Neural cell (in vitro differentiated cells): ENCODE measurements around the gene SPATA6L. TPM values are rescaled to one million over a fixed set of nuclear protein-coding genes. Genes with fewer than 3 reads are reported as not detected.

Experiments
- H2AFZ ChIP-seq: fragments of 200-600, 300-800 bp; sonication (generic), shearing (Covaris generic); 2 replicates; pipeline ENCODE4 v1.6.0; 2014; ENCODE audit warnings: low read depth, mild to moderate bottlenecking, antibody characterized with exemption, low read length, moderate library complexity
- H3F3A ChIP-seq: fragments of 200-600 bp; shearing (Covaris generic); 2 replicates; pipeline ENCODE4 v1.6.1; 2016; ENCODE audit warnings: mild to moderate bottlenecking, moderate library complexity, mixed read lengths, antibody characterized with exemption, low read length; ENCODE audit not compliant: insufficient read depth, poor library complexity, severe bottlenecking
- H3K27ac ChIP-seq: fragments of 200-600, 300-800 bp; sonication (generic), shearing (Covaris generic); 2 replicates; pipeline ENCODE4 v1.5.1; 2014; ENCODE audit warnings: mild to moderate bottlenecking, low read length, moderate library complexity
- H3K27me3 ChIP-seq: fragments of 300-800, 200-600 bp; sonication (generic), shearing (Covaris generic); 2 replicates; pipeline ENCODE4 v1.6.0; 2014; ENCODE audit warnings: mild to moderate bottlenecking, low read depth, low read length, moderate library complexity; ENCODE audit not compliant: insufficient read depth
- H3K36me3 ChIP-seq: fragments of 300-800, 200-600 bp; sonication (generic), shearing (Covaris generic); 2 replicates; pipeline ENCODE4 v1.5.1; 2014; ENCODE audit warnings: mild to moderate bottlenecking, antibody characterized with exemption, low read length, moderate library complexity; ENCODE audit not compliant: insufficient read depth
- H3K4me2 ChIP-seq: fragments of 300-800, 200-600 bp; sonication (generic), shearing (Covaris generic); 2 replicates; pipeline ENCODE4 v1.6.0; 2014; ENCODE audit warnings: mild to moderate bottlenecking, low read length
- H3K4me3 ChIP-seq: fragments of 300-800, 200-600 bp; sonication (generic), shearing (Covaris generic); 2 replicates; pipeline ENCODE4 v1.5.1; 2014; ENCODE audit warnings: mild to moderate bottlenecking, low read length, moderate library complexity
- H3K79me2 ChIP-seq: fragments of 200-600 bp; shearing (Covaris generic); replicated peaks from 2 replicates; pipeline ENCODE4 v1.6.0; 2014; ENCODE audit warnings: mild to moderate bottlenecking, low read length, moderate library complexity; ENCODE audit not compliant: insufficient read depth
- H3K9ac ChIP-seq: fragments of 300-800, 200-600 bp; sonication (generic), shearing (Covaris generic); 2 replicates; pipeline ENCODE4 v1.6.1; 2016; ENCODE audit warnings: mild to moderate bottlenecking, low read length, mixed read lengths
- H3K9me2 ChIP-seq: fragments of 200-600 bp; shearing (Covaris generic); 2 replicates; pipeline ENCODE4 v1.6.1; 2016; ENCODE audit warnings: mild to moderate bottlenecking, low read length, mixed read lengths; ENCODE audit not compliant: insufficient read depth
- H3K9me3 ChIP-seq: fragments of 200-600, 300-800 bp; sonication (generic), shearing (Covaris generic); 2 replicates; pipeline ENCODE4 v1.6.1; 2016; ENCODE audit warnings: mild to moderate bottlenecking, mixed run types, low read length, moderate library complexity, mixed read lengths
- H4K20me1 ChIP-seq: fragments of 200-600 bp; shearing (Covaris generic); 2 replicates; pipeline ENCODE4 v1.6.1; 2016; ENCODE audit warnings: mild to moderate bottlenecking, mixed run types; ENCODE audit not compliant: insufficient read depth
- EP300 ChIP-seq: fragments of 450-650 bp; conservative IDR thresholded peaks from 2 replicates; pipeline ENCODE4 v1.6.1; 2014; ENCODE audit warnings: antibody characterized with exemption, mild to moderate bottlenecking, moderate library complexity; ENCODE audit not compliant: poor library complexity, severe bottlenecking
- EZH2 ChIP-seq: fragments of 200-600, 300-800 bp; shearing (Covaris generic), sonication (generic); IDR thresholded peaks from 2 replicates; pipeline ENCODE4 v1.6.1; 2014; ENCODE audit warnings: antibody characterized with exemption, low read length, borderline replicate concordance, mild to moderate bottlenecking; ENCODE audit not compliant: insufficient read depth, poor library complexity, severe bottlenecking
- MXI1 ChIP-seq: fragments of 450-650 bp; conservative IDR thresholded peaks from 2 replicates; pipeline ENCODE4 v1.6.1; 2014; ENCODE audit warnings: antibody characterized with exemption, mild to moderate bottlenecking; ENCODE audit not compliant: poor library complexity, severe bottlenecking
- POLR2AphosphoS5 ChIP-seq: IDR thresholded peaks from 2 replicates; pipeline ENCODE4 v1.6.1; 2012
- RAD21 ChIP-seq: fragments of 450-650 bp; conservative IDR thresholded peaks from 2 replicates; pipeline ENCODE4 v1.6.1; 2014; ENCODE audit warnings: antibody characterized with exemption, mild to moderate bottlenecking, moderate library complexity
- SMC3 ChIP-seq: fragments of 450-650 bp; conservative IDR thresholded peaks from 2 replicates; pipeline ENCODE4 v1.6.1; 2014; ENCODE audit warnings: antibody characterized with exemption, mild to moderate bottlenecking, moderate library complexity; ENCODE audit not compliant: poor library complexity
- TAF1 ChIP-seq: IDR thresholded peaks from 2 replicates; pipeline ENCODE4 v1.6.1; 2012; ENCODE audit warnings: low read depth
- polyA plus RNA-seq: library from polyadenylated mRNA; depleted of rRNA; stranded (reverse); fragments of >200 nt; gene quantifications from 2 replicates; pipeline ENCODE4 v1.2.3, GENCODE V29; 2014
- TF ChIP-seq, protein P1 (sequence below): IDR thresholded peaks from 2 replicates; pipeline ENCODE4 v1.6.1; 2012; ENCODE audit warnings: borderline replicate concordance
- TF ChIP-seq, protein P2 (sequence below): fragments of 450-650 bp; IDR thresholded peaks from 2 replicates; pipeline ENCODE4 v1.5.1; 2014; ENCODE audit warnings: antibody characterized with exemption, mild to moderate bottlenecking, moderate library complexity; ENCODE audit not compliant: poor library complexity, severe bottlenecking

The SPATA6L gene
- polyA plus RNA-seq, 1 donor from 2014 or later = 0.89 TPM

DNA sequence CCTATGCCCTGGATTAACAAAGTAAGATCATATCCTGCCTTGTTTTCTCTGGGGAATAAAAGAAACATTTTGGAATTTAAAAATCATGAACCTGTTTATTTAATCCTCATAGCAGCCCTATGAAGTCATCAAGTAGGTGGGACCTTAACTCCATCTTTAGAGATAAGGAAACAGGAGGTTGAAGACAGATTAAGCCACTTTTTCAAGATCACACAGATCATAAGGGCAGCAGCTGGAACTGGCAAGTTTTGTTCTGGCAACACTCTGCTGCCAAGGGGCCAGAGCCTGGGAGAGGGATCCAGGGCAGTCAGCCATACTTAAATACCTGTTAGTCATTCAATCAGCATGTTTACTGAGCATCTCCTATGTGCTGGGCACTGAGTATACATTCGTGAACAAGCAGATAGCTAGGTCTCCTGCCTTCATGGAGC, 112.3 kb downstream of the SPATA6L start:
- H3K9me3 ChIP-seq = no peaks in the 10 kb centered on the region
- no peak overlapping the region for H3K4me3 ChIP-seq
- H3K27ac ChIP-seq = no peak overlapping the region
- H4K20me1 ChIP-seq = no peaks in the 10 kb centered on the region
- no peaks in the 10 kb centered on the region for H3K79me2 ChIP-seq
- H3K9me2 ChIP-seq = no peaks in the 10 kb centered on the region
- no peak overlapping the region for H3K9ac ChIP-seq
- no peaks in the 10 kb centered on the region for H3K36me3 ChIP-seq
- H3K4me2 ChIP-seq = no peak overlapping the region
- TF ChIP-seq SMC3 (no peak), RAD21 (no peak), POLR2AphosphoS5 (no peak), EZH2 (no peak), TAF1 (no peak), EP300 (no peak), MXI1 (no peak)
- TF ChIP-seq, protein P1, sequence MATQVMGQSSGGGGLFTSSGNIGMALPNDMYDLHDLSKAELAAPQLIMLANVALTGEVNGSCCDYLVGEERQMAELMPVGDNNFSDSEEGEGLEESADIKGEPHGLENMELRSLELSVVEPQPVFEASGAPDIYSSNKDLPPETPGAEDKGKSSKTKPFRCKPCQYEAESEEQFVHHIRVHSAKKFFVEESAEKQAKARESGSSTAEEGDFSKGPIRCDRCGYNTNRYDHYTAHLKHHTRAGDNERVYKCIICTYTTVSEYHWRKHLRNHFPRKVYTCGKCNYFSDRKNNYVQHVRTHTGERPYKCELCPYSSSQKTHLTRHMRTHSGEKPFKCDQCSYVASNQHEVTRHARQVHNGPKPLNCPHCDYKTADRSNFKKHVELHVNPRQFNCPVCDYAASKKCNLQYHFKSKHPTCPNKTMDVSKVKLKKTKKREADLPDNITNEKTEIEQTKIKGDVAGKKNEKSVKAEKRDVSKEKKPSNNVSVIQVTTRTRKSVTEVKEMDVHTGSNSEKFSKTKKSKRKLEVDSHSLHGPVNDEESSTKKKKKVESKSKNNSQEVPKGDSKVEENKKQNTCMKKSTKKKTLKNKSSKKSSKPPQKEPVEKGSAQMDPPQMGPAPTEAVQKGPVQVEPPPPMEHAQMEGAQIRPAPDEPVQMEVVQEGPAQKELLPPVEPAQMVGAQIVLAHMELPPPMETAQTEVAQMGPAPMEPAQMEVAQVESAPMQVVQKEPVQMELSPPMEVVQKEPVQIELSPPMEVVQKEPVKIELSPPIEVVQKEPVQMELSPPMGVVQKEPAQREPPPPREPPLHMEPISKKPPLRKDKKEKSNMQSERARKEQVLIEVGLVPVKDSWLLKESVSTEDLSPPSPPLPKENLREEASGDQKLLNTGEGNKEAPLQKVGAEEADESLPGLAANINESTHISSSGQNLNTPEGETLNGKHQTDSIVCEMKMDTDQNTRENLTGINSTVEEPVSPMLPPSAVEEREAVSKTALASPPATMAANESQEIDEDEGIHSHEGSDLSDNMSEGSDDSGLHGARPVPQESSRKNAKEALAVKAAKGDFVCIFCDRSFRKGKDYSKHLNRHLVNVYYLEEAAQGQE = no peak
- TF ChIP-seq, protein P2, sequence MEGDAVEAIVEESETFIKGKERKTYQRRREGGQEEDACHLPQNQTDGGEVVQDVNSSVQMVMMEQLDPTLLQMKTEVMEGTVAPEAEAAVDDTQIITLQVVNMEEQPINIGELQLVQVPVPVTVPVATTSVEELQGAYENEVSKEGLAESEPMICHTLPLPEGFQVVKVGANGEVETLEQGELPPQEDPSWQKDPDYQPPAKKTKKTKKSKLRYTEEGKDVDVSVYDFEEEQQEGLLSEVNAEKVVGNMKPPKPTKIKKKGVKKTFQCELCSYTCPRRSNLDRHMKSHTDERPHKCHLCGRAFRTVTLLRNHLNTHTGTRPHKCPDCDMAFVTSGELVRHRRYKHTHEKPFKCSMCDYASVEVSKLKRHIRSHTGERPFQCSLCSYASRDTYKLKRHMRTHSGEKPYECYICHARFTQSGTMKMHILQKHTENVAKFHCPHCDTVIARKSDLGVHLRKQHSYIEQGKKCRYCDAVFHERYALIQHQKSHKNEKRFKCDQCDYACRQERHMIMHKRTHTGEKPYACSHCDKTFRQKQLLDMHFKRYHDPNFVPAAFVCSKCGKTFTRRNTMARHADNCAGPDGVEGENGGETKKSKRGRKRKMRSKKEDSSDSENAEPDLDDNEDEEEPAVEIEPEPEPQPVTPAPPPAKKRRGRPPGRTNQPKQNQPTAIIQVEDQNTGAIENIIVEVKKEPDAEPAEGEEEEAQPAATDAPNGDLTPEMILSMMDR = no peak
- H3K27me3 ChIP-seq = no peaks in the 10 kb centered on the region
- H3F3A ChIP-seq = no peaks in the 10 kb centered on the region
- no peak overlapping the region for H2AFZ ChIP-seq

DNA sequence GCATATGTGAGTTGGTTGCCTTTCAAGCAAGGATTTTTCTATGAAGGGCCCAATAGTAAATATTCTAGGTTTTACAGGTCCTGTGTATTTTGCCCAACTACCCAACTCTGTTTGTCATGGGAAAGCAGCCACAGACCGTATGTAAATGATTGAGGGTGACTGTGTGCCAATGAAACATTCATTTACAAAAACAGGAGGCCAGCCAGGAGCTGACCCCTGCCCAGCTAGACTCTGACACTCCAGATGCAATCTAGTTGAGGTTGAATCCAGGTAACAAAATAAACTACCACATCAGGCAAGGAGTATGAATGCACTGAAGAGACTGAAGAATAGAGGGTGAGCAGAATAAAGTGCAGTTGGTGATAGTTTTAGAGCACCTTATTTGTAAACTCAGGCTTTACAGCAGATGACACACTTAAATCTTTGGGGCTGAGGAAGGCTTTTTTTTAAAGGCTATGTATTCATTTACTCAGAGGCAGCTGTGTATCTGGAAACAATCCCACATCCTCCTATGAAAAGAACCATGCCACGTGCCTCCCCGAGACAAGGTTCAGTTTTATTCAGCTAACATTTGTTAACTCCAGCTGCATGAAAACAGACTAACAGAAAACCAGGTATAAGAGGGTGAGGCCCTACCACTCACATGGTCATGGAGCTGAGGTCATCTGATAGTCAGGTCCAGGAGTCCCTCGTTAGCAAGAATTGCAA, 115.3 kb downstream of the SPATA6L start:
- Histone ChIP-seq H3K9ac (no peak overlapping the region), H3K4me3 (no peak overlapping the region), H2AFZ (no peak overlapping the region), H4K20me1 (no peaks in the 10 kb centered on the region), H3K36me3 (no peaks in the 10 kb centered on the region), H3K79me2 (no peaks in the 10 kb centered on the region), H3K9me2 (no peaks in the 10 kb centered on the region), H3F3A (no peaks in the 10 kb centered on the region), H3K27me3 (no peaks in the 10 kb centered on the region), H3K9me3 (no peaks in the 10 kb centered on the region), H3K27ac (no peak overlapping the region), H3K4me2 (no peak overlapping the region)
- TF ChIP-seq MXI1 (no peak), TAF1 (no peak), EP300 (no peak)
